ENCODE measurements around the gene GSTM2. TPM values are rescaled to one million over a fixed set of nuclear protein-coding genes. Genes with fewer than 3 reads are reported as not detected.

GSTM2 gene
- total RNA-seq, 1 experiment from 2014 or later, result 5.9 TPM

DNA sequence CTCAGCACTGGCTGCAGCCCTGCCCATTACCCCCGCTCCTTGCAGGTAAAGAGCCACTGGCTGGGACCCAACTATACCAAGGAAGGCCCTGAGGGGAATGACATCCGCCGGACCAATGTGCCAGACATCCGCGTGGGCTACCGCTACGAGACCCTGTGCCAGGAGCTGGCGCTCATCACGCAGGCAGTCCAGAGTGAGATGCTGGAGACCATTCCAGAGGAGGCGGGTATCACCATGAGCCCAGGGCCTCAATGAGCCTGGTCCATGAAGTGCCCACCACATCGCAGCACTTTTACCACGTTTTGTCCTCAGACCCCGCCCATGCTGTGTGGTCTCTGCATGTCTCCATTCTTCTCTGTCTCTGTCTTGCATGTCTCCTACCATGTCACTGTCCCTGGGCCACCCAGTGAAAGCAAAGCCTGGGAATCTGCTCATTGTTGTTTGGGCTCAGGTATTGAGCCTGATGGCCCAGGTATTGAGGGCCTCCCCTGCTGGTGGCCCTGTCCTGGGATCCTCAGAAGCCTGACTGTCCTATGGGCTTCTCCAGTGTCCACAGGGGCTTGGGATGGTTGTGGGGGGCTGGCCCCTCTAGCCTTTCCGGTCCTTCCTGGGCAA is 36.9 kb upstream of the GSTM2 start:
- TF ChIP-seq EZH2phosphoT487 (IDR thresholded peaks at IDR 0.05; ENCODE audit: borderline replicate concordance) (no peak), ZFX (IDR thresholded peaks at IDR 0.05) (no peak), POLR2A (IDR thresholded peaks at IDR 0.05; ENCODE audit: borderline replicate concordance, extremely low read depth, insufficient read depth, insufficient read length) (no peak), FOSL1 (IDR thresholded peaks at IDR 0.05; ENCODE audit: low read depth) (no peak), SP1 (IDR thresholded peaks at IDR 0.05; ENCODE audit: low read depth) (no peak), JUND (IDR thresholded peaks at IDR 0.05) (no peak), RAD21 (IDR thresholded peaks at IDR 0.05; ENCODE audit: low read depth) (no peak), TCF7L2 (IDR thresholded peaks at IDR 0.05; ENCODE audit: borderline replicate concordance, extremely low read depth, insufficient read depth, insufficient read length) (no peak), SRF (IDR thresholded peaks at IDR 0.05; ENCODE audit: low read depth) (no peak), CBX3 (IDR thresholded peaks at IDR 0.05; ENCODE audit: low read depth) (no peak), EZH2 (IDR thresholded peaks at IDR 0.05) (no peak), ELF1 (IDR thresholded peaks at IDR 0.05; ENCODE audit: borderline replicate concordance, low read depth) (no peak)
- TF ChIP-seq, protein P1, sequence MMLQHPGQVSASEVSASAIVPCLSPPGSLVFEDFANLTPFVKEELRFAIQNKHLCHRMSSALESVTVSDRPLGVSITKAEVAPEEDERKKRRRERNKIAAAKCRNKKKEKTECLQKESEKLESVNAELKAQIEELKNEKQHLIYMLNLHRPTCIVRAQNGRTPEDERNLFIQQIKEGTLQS (IDR thresholded peaks at IDR 0.05), result no peak
- TF ChIP-seq, protein P2, sequence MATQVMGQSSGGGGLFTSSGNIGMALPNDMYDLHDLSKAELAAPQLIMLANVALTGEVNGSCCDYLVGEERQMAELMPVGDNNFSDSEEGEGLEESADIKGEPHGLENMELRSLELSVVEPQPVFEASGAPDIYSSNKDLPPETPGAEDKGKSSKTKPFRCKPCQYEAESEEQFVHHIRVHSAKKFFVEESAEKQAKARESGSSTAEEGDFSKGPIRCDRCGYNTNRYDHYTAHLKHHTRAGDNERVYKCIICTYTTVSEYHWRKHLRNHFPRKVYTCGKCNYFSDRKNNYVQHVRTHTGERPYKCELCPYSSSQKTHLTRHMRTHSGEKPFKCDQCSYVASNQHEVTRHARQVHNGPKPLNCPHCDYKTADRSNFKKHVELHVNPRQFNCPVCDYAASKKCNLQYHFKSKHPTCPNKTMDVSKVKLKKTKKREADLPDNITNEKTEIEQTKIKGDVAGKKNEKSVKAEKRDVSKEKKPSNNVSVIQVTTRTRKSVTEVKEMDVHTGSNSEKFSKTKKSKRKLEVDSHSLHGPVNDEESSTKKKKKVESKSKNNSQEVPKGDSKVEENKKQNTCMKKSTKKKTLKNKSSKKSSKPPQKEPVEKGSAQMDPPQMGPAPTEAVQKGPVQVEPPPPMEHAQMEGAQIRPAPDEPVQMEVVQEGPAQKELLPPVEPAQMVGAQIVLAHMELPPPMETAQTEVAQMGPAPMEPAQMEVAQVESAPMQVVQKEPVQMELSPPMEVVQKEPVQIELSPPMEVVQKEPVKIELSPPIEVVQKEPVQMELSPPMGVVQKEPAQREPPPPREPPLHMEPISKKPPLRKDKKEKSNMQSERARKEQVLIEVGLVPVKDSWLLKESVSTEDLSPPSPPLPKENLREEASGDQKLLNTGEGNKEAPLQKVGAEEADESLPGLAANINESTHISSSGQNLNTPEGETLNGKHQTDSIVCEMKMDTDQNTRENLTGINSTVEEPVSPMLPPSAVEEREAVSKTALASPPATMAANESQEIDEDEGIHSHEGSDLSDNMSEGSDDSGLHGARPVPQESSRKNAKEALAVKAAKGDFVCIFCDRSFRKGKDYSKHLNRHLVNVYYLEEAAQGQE (IDR thresholded peaks at IDR 0.05; ENCODE audit: low read depth), result no peak
- TF ChIP-seq, protein P3, sequence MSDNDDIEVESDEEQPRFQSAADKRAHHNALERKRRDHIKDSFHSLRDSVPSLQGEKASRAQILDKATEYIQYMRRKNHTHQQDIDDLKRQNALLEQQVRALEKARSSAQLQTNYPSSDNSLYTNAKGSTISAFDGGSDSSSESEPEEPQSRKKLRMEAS (IDR thresholded peaks at IDR 0.05), result no peak
- no peak for ATAC-seq
- RAD21 ChIA-PET (ENCODE audit: low non-redundant PET in 1 of 2, low total read pairs in 2 of 2, uncharacterized antibody in 2 of 2, unreplicated experiment in 2 of 2), result interaction anchor here in 1 of 2 experiments (0.9 to 1.3 kb wide), 2 partner anchors 9 to 85 kb away, joined by 4 to 8 read pairs; no protein-coding TSS in a partner anchor
- CTCF ChIA-PET, result interaction anchor here (0.8 to 4.1 kb wide), 11 partner anchors 9 to 354 kb away, joined by 3 to 35 read pairs (median 8); partner anchors contain the start of genes AHCYL1, AMPD2, GNAI3 and GNAT2
- H3K27ac ChIP-seq (ENCODE audit: low read depth, low read length), result no peak overlapping the region
- BruUV-seq (replicated peaks), result no TSS peak
- POLR2A ChIA-PET, result interaction anchor here (0.8 kb wide), 1 partner anchor 85 kb away, joined by 3 read pairs; no protein-coding TSS in a partner anchor
- no peak for DNase-seq (ENCODE audit: low read depth, low spot score)
- H3K9ac ChIP-seq (ENCODE audit: low read length), result no peak overlapping the region
- H3K4me3 ChIP-seq (replicated peaks in 1 of 2; ENCODE audit: low read depth in 1 of 2, low read length in 2 of 2), result no peak overlapping the region
- no peaks in the 10 kb centered on the region for H3K79me2 ChIP-seq (ENCODE audit: insufficient read depth, low read length)
- no peak overlapping the region for H3K4me2 ChIP-seq (ENCODE audit: low read length)
- H3K4me1 ChIP-seq (ENCODE audit: control insufficient read depth in 1 of 2, insufficient read depth in 2 of 2, low read length in 2 of 2), result peaks cover 2 to 11% of the 10 kb centered on the region in 2 experiments; a peak in 3 of 4 replicates
- H3K36me3 ChIP-seq (ENCODE audit: control insufficient read depth in 1 of 2, insufficient read depth in 2 of 2, low read length in 2 of 2), result peaks cover 6 to 20% of the 10 kb centered on the region in 2 experiments; a peak in 3 of 4 replicates
- intact Hi-C loops (cut with micrococcal nuclease), result loop anchor here (1.0 kb wide), 1 partner anchor 85 kb away; no protein-coding TSS in a partner anchor
- H3K27me3 ChIP-seq (ENCODE audit: insufficient read depth, low read length), result no peaks in the 10 kb centered on the region
- no peaks in the 10 kb centered on the region for H3K9me3 ChIP-seq (ENCODE audit: control insufficient read depth in 1 of 2, insufficient read depth in 1 of 2, low read depth in 1 of 2, low read length in 2 of 2)
- H3K9me2 ChIP-seq (ENCODE audit: insufficient read depth), result no peaks in the 10 kb centered on the region
- H2AFZ ChIP-seq (ENCODE audit: low read depth, low read length, poor library complexity, severe bottlenecking), result no peak overlapping the region
- no peaks in the 10 kb centered on the region for H4K20me1 ChIP-seq (ENCODE audit: insufficient read depth)
